A673 (cell line): Measurements from ENCODE around the gene FITM1. TPM values are rescaled to one million over a fixed set of nuclear protein-coding genes. Genes with fewer than 3 reads are reported as not detected.

Experiments
- BruUV-seq: library from RNA; stranded (reverse); fragments of 400-500 nt; replicated peaks from 2 replicates; lab custom pipeline; 2021; lab: Mats Ljungman, UMichigan
- CTCF ChIA-PET: fragments of 300-600 bp; sonication (Branson Sonifier 250); formaldehyde crosslinking; loops from one replicate; lab custom pipeline; 2022; ENCODE audit warnings: antibody characterized with exemption; lab: Charles Lee
- POLR2A ChIA-PET: fragments of 300-600 bp; sonication (Branson Sonifier 250); formaldehyde crosslinking; loops from one replicate; lab custom pipeline; 2022; ENCODE audit warnings: antibody characterized with exemption; ENCODE audit not compliant: low non-redundant PET; lab: Charles Lee
- DNase-seq: peaks from one replicate; pipeline ENCODE4 v3.0.0-alpha.2; 2015; ENCODE audit warnings: low spot score
- H3K27ac ChIP-seq: fragments of 200-600 bp; sonication (generic); 2 replicates; pipeline ENCODE4 v1.5.1; 2016; ENCODE audit warnings: mixed run types, low read depth, mild to moderate bottlenecking, mixed read lengths, antibody characterized with exemption, low read length; ENCODE audit not compliant: poor library complexity, severe bottlenecking
- H3K27me3 ChIP-seq: fragments of 200-600 bp; sonication (generic); replicated peaks from 2 replicates; pipeline ENCODE4 v1.6.1; 2017; ENCODE audit warnings: mixed run types, low read depth, mild to moderate bottlenecking, mixed read lengths, antibody characterized with exemption, low read length; ENCODE audit not compliant: insufficient read depth, poor library complexity
- H3K36me3 ChIP-seq: fragments of 200-600 bp; sonication (generic); 2 replicates; pipeline ENCODE4 v1.6.1; 2016; ENCODE audit warnings: mixed run types, mild to moderate bottlenecking, mixed read lengths, antibody characterized with exemption, low read length; ENCODE audit not compliant: insufficient read depth, poor library complexity, severe bottlenecking
- H3K4me1 ChIP-seq: fragments of 200-600 bp; sonication (generic); 2 replicates; pipeline ENCODE4 v1.6.1; 2017; ENCODE audit warnings: mixed run types, mild to moderate bottlenecking, mixed read lengths, antibody characterized with exemption, low read length; ENCODE audit not compliant: insufficient read depth, poor library complexity, severe bottlenecking
- H3K4me3 ChIP-seq: fragments of 200-600 bp; sonication (generic); 2 replicates; pipeline ENCODE4 v1.5.1; 2016; ENCODE audit warnings: low read depth, mixed run types, mild to moderate bottlenecking, mixed read lengths, low read length; ENCODE audit not compliant: poor library complexity, severe bottlenecking
- H3K9me3 ChIP-seq: fragments of 200-600 bp; sonication (generic); 2 replicates; pipeline ENCODE4 v1.6.1; 2016; ENCODE audit warnings: mixed run types, low read depth, mild to moderate bottlenecking, mixed read lengths, antibody characterized with exemption, low read length; ENCODE audit not compliant: poor library complexity, severe bottlenecking
- EZH2 ChIP-seq: fragments of 200-600 bp; sonication (generic); IDR thresholded peaks from 2 replicates; pipeline ENCODE4 v1.6.1; 2017; ENCODE audit warnings: borderline replicate concordance, low read depth, mild to moderate bottlenecking, mixed read lengths, antibody characterized with exemption, low read length; ENCODE audit not compliant: poor library complexity, severe bottlenecking
- intact Hi-C: fragments of 100-400 bp; cut with micrococcal nuclease; formaldehyde crosslinking; loops from one replicate; pipeline ENCODE4 v1.10.0; 2022; ENCODE audit not compliant: unreplicated experiment
- total RNA-seq: library from RNA; stranded (reverse); gene quantifications from 2 replicates; pipeline ENCODE4 v1.2.3, GENCODE V29; 2021
- TF ChIP-seq, protein P1 (sequence below): fragments of 300-800, 200-600 bp; sonication (generic); conservative IDR thresholded peaks from 2 replicates; pipeline ENCODE4 v1.5.1; 2017; ENCODE audit warnings: low read depth, mild to moderate bottlenecking, antibody characterized with exemption, low read length, moderate library complexity, mixed read lengths

FITM1 gene
- total RNA-seq, 1 experiment from 2014 or later: not detected

DNA sequence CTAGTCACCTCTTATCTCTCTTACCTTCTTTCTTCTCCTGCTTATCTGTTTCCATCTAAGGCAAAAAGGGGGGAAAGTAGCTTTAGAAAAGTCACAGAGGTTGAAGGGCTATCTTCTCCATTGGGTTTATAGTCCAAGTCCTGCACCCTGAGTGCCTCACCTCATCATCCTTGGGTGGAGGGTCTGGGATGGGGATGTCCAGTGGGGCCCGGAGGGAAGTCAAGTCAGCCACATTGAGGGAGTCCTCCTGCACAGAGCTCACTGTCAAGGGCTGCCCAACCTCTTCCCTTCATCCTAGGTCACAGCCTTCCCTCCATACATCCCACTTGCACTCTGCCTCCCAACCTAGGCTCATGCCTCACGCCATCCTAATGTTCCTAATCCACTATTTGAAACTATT is 14.8 kb downstream of the FITM1 start:
- intact Hi-C loops: loop anchor here (5.0 kb wide), 1 partner anchor 42 kb away; the partner anchor contains the start of gene IPO4

GRCh38 chr14:24145690-24146452 is 15.4 kb downstream of the FITM1 start:
- H3K4me3 ChIP-seq: peak overlapping the region; percentile 90
- peaks cover 12% of the 10 kb centered on the region for H3K4me1 ChIP-seq
- ChIA-PET CTCF (interaction anchor here (1.0 kb wide), 1 partner anchor 38 kb away, joined by 3 read pairs; no protein-coding TSS in a partner anchor), POLR2A (interaction anchor here (0.6 to 1.0 kb wide), 2 partner anchors 10 to 31 kb away, joined by 3 read pairs; partner anchors contain the start of genes DCAF11, NRL and PSME1)
- BruUV-seq: TSS peak; percentile 51
- no peaks in the 10 kb centered on the region for H3K9me3 ChIP-seq
- peak overlapping the region; percentile 87 for H3K27ac ChIP-seq
- no peaks in the 10 kb centered on the region for H3K27me3 ChIP-seq
- peak; percentile 33 for DNase-seq
- intact Hi-C loops: loop anchor here (5.0 kb wide), 1 partner anchor 41 kb away; the partner anchor contains the start of gene IPO4
- H3K36me3 ChIP-seq: peaks cover 30% of the 10 kb centered on the region
- TF ChIP-seq, protein P1, sequence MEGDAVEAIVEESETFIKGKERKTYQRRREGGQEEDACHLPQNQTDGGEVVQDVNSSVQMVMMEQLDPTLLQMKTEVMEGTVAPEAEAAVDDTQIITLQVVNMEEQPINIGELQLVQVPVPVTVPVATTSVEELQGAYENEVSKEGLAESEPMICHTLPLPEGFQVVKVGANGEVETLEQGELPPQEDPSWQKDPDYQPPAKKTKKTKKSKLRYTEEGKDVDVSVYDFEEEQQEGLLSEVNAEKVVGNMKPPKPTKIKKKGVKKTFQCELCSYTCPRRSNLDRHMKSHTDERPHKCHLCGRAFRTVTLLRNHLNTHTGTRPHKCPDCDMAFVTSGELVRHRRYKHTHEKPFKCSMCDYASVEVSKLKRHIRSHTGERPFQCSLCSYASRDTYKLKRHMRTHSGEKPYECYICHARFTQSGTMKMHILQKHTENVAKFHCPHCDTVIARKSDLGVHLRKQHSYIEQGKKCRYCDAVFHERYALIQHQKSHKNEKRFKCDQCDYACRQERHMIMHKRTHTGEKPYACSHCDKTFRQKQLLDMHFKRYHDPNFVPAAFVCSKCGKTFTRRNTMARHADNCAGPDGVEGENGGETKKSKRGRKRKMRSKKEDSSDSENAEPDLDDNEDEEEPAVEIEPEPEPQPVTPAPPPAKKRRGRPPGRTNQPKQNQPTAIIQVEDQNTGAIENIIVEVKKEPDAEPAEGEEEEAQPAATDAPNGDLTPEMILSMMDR: no peak
- TF ChIP-seq EZH2: no peak

More for the DNA sequence above, 14.8 kb downstream of the FITM1 start:
- Histone ChIP-seq H3K4me3 (peak overlapping the region; percentile 90), H3K4me1 (peaks cover 12% of the 10 kb centered on the region), H3K9me3 (no peaks in the 10 kb centered on the region), H3K27ac (no peak overlapping the region), H3K27me3 (no peaks in the 10 kb centered on the region), H3K36me3 (peaks cover 23% of the 10 kb centered on the region)
- no peak for DNase-seq
- BruUV-seq: no TSS peak
- TF ChIP-seq, protein P1: no peak
- no peak for TF ChIP-seq EZH2
- ChIA-PET CTCF (no interaction called here), POLR2A (no interaction called here)

DNA sequence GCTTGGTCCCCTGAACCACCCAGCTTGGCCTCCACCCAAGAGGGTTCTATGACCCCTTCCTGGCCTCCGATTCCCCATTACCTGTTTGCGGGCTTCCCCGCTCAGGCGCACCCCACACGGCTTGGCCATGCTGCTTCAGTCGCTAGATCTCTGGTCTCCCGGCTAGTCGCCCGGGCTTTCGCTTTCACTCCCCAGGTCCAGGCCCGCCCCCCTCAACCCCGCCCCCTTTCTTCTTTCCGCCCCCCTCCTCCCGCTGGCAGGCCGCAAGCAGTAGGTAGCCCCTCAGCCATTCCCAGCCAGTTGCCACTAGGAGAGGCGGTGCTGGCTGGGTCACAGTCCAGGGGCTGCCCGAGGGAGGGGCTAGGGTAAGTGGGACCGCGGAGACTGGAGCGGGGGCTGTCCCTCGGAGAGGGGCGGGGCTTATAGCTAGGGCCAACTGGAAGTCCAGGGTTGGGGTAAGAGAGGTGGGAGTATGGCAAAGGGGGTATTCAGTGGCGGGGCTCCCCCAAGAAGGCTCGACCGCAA is 16.1 kb downstream of the FITM1 start, which contains the start of gene PSME2:
PSME2 (minus strand) TSS at position 158 of the 525 bp plus-strand sequence; CDS start at position 129, 29 bp downstream.
- H3K4me1 ChIP-seq: peaks cover 12% of the 10 kb centered on the region
- no peaks in the 10 kb centered on the region for H3K27me3 ChIP-seq
- TF ChIP-seq, protein P1: no peak
- TF ChIP-seq EZH2: no peak
- peaks cover 36% of the 10 kb centered on the region for H3K36me3 ChIP-seq
- no peaks in the 10 kb centered on the region for H3K9me3 ChIP-seq
- peak within 1 kb of the TSS; percentile 87 for H3K27ac ChIP-seq
- H3K4me3 ChIP-seq: peak within 1 kb of the TSS; percentile 90
- intact Hi-C loops: loop anchor here (5.0 kb wide), 1 partner anchor 41 kb away; the partner anchor contains the start of gene IPO4
- DNase-seq: peak; percentile 98
- no TSS peak for BruUV-seq
- CTCF ChIA-PET: interaction anchor here (1.0 kb wide), 1 partner anchor 38 kb away, joined by 3 read pairs; no protein-coding TSS in a partner anchor
- POLR2A ChIA-PET: interaction anchor here (0.5 to 1.0 kb wide), 3 partner anchors 9 to 32 kb away, joined by 3 to 6 read pairs (median 3); partner anchors contain the start of genes DCAF11, NRL and PSME1
